SK-N-MC (cell line): Measurements from ENCODE around the gene ANAPC13.

Experiments used
- EZH2 ChIP-seq: fragments of 200-600 bp; sonication (generic); IDR thresholded peaks from one replicate; pipeline ENCODE4 v1.6.1; 2017; ENCODE audit warnings: antibody characterized with exemption
- FOXP2 ChIP-seq: optimal IDR thresholded peaks from 2 replicates; pipeline ENCODE3; 2011; ENCODE audit warnings: mild to moderate bottlenecking, moderate library complexity; ENCODE audit not compliant: insufficient read depth; ENCODE audit errors: extremely low read length, control extremely low read depth
- POLR2AphosphoS5 ChIP-seq: IDR thresholded peaks from 2 replicates; pipeline ENCODE4 v1.6.1; 2012; ENCODE audit warnings: mild to moderate bottlenecking, low read depth, low read length, borderline replicate concordance

- TF ChIP-seq POLR2AphosphoS5 (no peak), EZH2 (no peak), FOXP2 (no peak)
Observed at GRCh38 chr3:134449951-134450350, 35.8 kb downstream of the ANAPC13 start.
